ENCODE results near the gene RNF222. TPM values are rescaled to one million over a fixed set of nuclear protein-coding genes. Genes with fewer than 3 reads are reported as not detected.

Gene RNF222
- total and polyA plus RNA-seq, 2 of the 8 experiments (the other 6 are each of a cell fraction or from before 2014, with no cell fraction given): not detected

- TF ChIP-seq POU5F1 (IDR thresholded peaks at IDR 0.05; ENCODE audit: low read depth, low read length) (no peak), CBX5 (IDR thresholded peaks at IDR 0.05; ENCODE audit: low read depth, low read length) (no peak), MAFK (IDR thresholded peaks at IDR 0.05; ENCODE audit: low read depth, low read length) (peak; percentile 68), ASH2L (IDR thresholded peaks at IDR 0.05; ENCODE audit: low read length) (no peak), NANOG (IDR thresholded peaks at IDR 0.05; ENCODE audit: insufficient read depth, low read depth, low read length, poor library complexity, severe bottlenecking) (no peak)
Measured at GRCh38 chr17:8421571-8421970, 23.9 kb upstream of the RNF222 start (continued).

All from H1 (cell line).